RWPE1 (cell line): ENCODE results near the gene DMWD.
A peak's percentile ranks its signal among the peaks of the same experiment; 100 is the strongest.

Experiments
- CTCF ChIA-PET: fragments of 350-600 bp; sonication (Branson Sonifier 250); formaldehyde crosslinking; extraction: SDS; loops from one replicate; lab custom pipeline; 2021; lab: Yijun Ruan, JAX
- POLR2A ChIA-PET: fragments of 400-600 bp; formaldehyde crosslinking; extraction: SDS; loops from one replicate; lab custom pipeline; 2020; ENCODE audit warnings: antibody characterized with exemption; ENCODE audit not compliant: low non-redundant PET; lab: Yijun Ruan, JAX
- DNase-seq: peaks from one replicate; pipeline ENCODE4 v3.0.0; 2012; ENCODE audit warnings: low spot score
- H3K27ac ChIP-seq: fragments of 450-650 bp; 2 replicates; pipeline ENCODE4 v1.5.1; 2017
- TF ChIP-seq, protein P1 (sequence below): fragments of 450-650 bp; conservative IDR thresholded peaks from 2 replicates; pipeline ENCODE4 v1.5.1; 2017; ENCODE audit warnings: low read depth, mild to moderate bottlenecking

The DMWD gene

DNA sequence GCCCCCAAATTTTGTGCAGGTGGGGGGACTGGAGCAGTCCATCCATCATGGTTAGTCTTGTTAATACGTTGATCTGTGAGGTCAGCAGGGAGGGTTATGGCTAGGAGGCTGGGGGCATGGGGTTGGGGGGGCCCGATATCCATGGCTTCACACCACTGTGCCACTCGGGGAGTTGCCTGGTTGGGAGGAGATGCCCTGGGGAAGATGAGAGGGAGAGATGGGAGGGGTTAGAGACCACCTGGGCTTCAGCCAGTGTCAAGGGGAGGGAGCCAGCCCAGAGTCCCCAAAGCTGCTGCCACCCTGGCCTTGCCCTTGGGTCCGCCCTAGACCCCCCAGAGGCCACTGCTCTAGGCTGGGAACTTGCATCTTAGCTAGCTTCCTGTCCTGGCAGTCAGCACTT is 8.5 kb downstream of the DMWD start:
- TF ChIP-seq, protein P1, sequence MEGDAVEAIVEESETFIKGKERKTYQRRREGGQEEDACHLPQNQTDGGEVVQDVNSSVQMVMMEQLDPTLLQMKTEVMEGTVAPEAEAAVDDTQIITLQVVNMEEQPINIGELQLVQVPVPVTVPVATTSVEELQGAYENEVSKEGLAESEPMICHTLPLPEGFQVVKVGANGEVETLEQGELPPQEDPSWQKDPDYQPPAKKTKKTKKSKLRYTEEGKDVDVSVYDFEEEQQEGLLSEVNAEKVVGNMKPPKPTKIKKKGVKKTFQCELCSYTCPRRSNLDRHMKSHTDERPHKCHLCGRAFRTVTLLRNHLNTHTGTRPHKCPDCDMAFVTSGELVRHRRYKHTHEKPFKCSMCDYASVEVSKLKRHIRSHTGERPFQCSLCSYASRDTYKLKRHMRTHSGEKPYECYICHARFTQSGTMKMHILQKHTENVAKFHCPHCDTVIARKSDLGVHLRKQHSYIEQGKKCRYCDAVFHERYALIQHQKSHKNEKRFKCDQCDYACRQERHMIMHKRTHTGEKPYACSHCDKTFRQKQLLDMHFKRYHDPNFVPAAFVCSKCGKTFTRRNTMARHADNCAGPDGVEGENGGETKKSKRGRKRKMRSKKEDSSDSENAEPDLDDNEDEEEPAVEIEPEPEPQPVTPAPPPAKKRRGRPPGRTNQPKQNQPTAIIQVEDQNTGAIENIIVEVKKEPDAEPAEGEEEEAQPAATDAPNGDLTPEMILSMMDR, result no peak
- DNase-seq, result no peak
- ChIA-PET POLR2A (no interaction called here), CTCF (no interaction called here)
- peak overlapping the region; percentile 98 for H3K27ac ChIP-seq

DNA sequence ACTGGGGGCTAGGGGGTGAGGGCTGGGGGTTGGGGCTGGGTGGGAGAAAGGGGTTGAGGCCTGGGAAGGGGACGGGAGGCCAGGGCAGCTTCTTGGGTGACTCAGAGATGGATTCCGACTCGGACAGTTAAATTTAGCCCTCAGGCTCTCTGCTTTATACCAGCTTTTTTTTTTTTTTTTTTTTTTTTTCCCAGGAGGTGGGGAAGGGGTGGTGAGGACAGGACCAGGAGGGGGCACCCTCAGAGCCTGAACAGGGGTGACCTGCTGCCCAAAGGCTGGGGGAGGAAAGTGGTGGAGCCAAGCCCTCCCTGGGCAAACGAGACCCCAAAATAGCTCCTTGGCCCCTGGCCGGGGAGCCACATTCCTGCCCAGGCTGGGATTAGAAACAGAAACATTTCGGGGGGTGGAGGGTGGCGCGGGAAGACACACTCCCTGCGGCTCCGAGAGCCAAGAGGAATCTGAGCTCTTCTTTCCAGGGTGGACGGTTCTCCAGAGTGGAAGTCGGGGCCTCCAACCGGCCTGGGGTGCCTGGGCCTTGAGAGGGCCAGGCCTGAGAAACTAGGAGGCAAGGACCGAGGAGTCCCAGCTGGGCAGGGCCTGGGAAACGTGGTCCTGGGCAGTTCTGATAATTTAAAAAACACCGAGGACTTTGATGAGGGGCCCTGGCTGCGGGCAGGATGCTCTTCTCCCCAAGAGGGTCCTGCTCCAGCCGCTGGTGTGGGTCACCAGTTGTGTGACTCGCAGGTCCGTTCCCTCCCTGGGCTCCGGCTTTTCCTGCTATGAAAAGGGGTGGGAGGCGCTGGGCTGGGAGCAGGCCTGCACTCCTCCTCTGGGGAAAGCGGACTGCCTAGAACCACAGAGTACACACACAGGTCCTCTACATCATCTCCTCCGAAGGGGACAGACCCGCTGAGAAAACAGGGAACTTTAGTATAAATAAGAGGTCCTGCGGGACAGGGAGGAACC is 9.5 kb downstream of the DMWD start:
- DNase-seq, result peak; percentile 80
- ChIA-PET CTCF (interaction anchor here (0.6 to 1.3 kb wide), 3 partner anchors 13 to 198 kb away, joined by 3 to 8 read pairs (median 8); no protein-coding TSS in a partner anchor), POLR2A (interaction anchor here (0.5 to 2.6 kb wide), 9 partner anchors 12 to 931 kb away, joined by 3 to 27 read pairs (median 4); partner anchors contain the start of gene SIX5)
- H3K27ac ChIP-seq, result peak overlapping the region; percentile 98
- TF ChIP-seq, protein P1, result no peak

DNA sequence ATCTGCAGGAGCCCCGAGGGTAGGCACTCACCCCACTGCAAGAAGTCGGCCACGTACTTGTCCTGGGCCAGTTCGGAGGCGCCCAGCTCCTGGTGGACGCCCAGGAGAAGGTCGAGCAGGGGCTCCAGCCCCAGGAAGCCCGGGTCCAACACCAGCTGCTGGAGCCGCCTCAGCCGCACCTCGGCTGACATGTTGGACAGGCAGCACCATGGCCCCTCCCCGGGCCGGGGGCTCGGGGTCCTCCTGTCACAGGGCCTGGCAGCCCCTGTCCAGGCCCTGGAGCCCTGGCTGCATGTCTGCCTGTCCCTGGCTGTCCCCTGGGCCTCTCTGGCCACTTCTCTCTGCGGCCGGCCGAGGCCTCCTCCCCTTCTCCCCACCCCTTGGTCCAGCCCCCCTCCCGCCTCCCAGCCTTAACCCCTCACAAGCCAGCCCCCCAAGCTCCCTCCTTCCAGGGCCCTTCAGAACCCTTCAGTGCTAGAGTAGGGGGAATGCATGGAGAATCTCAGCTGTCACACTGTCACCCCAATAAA is 10.4 kb downstream of the DMWD start, which contains the start of gene DMPK:
TSS of gene DMPK (minus strand) at position 329 of the 530 bp plus-strand sequence. CDS start at position 191, 138 bp downstream.
- H3K27ac ChIP-seq, result peak within 1 kb of the TSS; percentile 98
- TF ChIP-seq, protein P1, result no peak
- CTCF ChIA-PET, result interaction anchor here (1.1 to 1.3 kb wide), 4 partner anchors 9 to 17 kb away, joined by 3 to 8 read pairs (median 6); partner anchors contain the start of gene DMWD
- DNase-seq, result no peak
- POLR2A ChIA-PET, result interaction anchor here (0.5 to 2.6 kb wide), 8 partner anchors 13 to 932 kb away, joined by 3 to 27 read pairs (median 4); partner anchors contain the start of gene SIX5

DNA sequence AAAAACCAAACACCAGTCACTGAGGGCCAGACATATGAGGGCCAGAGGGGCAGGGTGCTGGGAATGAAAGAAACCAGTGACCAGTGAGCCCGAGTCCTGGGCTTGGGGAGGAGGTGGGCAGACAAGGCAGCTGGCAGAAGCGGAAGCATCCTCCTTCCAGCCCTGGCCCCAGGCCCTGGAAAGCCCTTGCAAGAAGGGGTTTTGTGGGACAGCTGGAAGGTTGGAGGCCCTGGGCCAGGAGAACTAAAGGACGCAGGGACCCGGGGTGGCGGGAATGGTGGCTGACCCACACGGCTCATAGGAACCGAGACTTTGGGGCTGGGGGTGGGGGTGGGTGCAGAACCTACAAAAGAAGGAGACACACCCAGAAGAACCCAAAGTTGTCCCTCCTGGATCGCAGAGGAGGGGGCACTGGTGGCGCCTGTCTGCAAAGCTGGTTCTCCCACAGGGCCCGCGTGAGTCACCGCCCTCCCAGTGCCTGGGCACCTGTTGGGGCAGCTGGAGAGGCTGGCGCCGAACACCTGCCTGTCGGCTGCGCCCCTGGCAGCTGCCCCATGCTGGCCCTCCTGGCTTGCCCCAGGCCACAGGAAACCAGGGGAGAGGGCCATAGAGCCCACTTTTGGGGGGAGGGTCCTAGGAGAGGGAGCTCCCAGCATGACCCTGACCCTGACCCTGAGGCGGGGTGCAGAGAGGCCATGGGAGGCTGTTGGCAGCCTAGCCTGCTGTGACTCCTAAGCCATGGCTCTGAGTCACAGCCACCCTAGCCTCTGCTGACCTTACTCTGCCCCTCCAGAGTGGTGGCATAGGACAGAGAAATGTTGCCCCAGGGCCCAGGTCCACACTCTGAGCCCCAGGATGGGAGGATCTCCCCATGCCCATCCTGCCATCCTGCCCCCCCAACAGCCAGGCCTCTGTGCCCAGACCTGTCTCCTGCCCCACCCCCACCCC is 11.2 kb downstream of the DMWD start:
- ChIA-PET CTCF (interaction anchor here (0.6 to 1.3 kb wide), 6 partner anchors 9 to 83 kb away, joined by 3 to 8 read pairs (median 4); partner anchors contain the start of genes DMWD and FOXA3), POLR2A (interaction anchor here (2.6 kb wide), 1 partner anchor 12 kb away, joined by 27 read pairs; the partner anchor contains the start of gene SIX5)
- H3K27ac ChIP-seq, result peak overlapping the region; percentile 98
- peak; percentile 72 for DNase-seq
- TF ChIP-seq, protein P1, result no peak

DNA sequence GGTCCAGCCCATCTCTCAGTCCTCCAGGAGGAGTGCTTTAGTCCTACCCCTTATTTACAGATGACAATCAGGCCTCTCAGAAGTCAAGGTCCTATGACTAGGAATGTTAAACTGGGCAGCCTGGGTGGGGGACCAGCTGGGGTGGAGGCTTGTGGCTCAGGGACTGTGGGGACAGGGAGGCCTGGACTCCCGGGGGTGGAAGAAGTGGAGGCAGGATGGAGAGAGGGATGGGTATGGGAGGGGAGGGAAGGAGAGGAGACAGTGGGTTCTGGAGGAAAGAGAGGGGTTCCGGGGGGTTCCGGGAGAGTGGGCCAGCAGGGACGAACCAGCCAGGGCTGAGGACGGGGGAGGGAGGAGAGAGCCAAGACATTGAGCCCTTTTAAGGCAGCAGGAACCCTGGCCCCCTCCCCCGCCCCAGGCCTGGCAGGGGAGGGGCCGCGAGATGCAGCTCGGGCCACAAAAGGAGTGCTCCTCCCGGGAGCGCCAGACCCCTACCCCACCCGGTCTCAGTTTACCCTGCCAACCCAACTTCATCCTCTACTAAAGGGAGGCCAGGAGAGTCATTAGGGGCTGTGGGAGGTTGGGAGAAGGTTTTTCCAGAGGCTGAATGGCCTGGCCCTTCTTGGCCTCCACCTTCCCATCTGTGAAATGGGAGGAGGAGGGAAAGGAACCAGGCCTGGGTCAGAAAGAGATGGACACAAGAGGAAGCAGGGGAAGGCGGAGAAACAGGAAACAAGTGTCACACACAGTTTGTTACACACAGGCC is 12.0 kb downstream of the DMWD start:
- H3K27ac ChIP-seq, result peak overlapping the region; percentile 98
- ChIA-PET CTCF (interaction anchor here (0.6 to 1.3 kb wide), 4 partner anchors 8 to 84 kb away, joined by 3 to 8 read pairs (median 4); partner anchors contain the start of genes DMWD and FOXA3), POLR2A (interaction anchor here (2.6 kb wide), 1 partner anchor 11 kb away, joined by 27 read pairs; the partner anchor contains the start of gene SIX5)
- TF ChIP-seq, protein P1, result no peak
- no peak for DNase-seq
